Measurements from ENCODE around the gene PAPLN.
A peak's percentile ranks its signal among the peaks of the same experiment; 100 is the strongest.

Gene PAPLN

GRCh38 chr14:73258845-73259611 is 21.7 kb downstream of the PAPLN start:
- H3K4me1 Mint-ChIP-seq, result peaks cover 7% of the 10 kb centered on the region
- H3K9me3 Mint-ChIP-seq, result no peaks in the 10 kb centered on the region
- H3K36me3 Mint-ChIP-seq (ENCODE audit: low read depth), result no peaks in the 10 kb centered on the region
- DNase-seq, result no peak
- H3K4me3 Mint-ChIP-seq, result no peak overlapping the region
- no peak for ATAC-seq
- H3K27ac Mint-ChIP-seq, result no peak overlapping the region
- peaks cover 2% of the 10 kb centered on the region for H3K27me3 Mint-ChIP-seq

DNA sequence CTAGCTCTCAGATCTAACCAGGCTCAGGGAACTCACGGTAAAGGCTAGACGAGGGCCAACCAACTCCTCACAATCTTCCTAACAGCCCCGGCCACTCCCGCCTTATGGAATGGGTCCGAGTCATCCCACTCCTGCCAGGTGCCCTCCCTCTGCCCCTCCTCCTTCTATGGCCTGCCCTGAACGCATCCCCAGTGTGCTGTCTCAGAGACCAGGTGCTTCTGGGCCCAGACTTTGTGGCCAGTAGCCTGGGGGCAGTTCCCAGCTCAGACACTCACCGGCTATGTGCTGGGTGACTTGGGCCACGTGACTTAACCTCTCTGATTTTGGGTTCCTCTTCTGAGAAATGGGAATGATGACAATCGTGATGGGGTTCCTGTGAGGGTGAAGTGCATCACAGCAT is 22.5 kb downstream of the PAPLN start:
- H3K36me3 Mint-ChIP-seq (ENCODE audit: low read depth), result no peaks in the 10 kb centered on the region
- no peak overlapping the region for H3K27ac Mint-ChIP-seq
- H3K9me3 Mint-ChIP-seq, result no peaks in the 10 kb centered on the region
- DNase-seq, result no peak
- peaks cover 7% of the 10 kb centered on the region for H3K4me1 Mint-ChIP-seq
- peaks cover 5% of the 10 kb centered on the region for H3K27me3 Mint-ChIP-seq
- ATAC-seq, result no peak
- no peak overlapping the region for H3K4me3 Mint-ChIP-seq

- peaks cover 7% of the 10 kb centered on the region for H3K4me1 Mint-ChIP-seq
- H3K4me3 Mint-ChIP-seq, result no peak overlapping the region
- H3K36me3 Mint-ChIP-seq (ENCODE audit: low read depth), result no peaks in the 10 kb centered on the region
- H3K27me3 Mint-ChIP-seq, result peaks cover 5% of the 10 kb centered on the region
- no peaks in the 10 kb centered on the region for H3K9me3 Mint-ChIP-seq
- no peak for ATAC-seq
- H3K27ac Mint-ChIP-seq, result no peak overlapping the region
- no peak for DNase-seq
These were observed 23.3 kb downstream of the PAPLN start for GRCh38 chr14:73260574-73260973.

GRCh38 chr14:73261075-73261474 is 23.8 kb downstream of the PAPLN start:
- peaks cover 4% of the 10 kb centered on the region for H3K27me3 Mint-ChIP-seq
- peaks cover 5% of the 10 kb centered on the region for H3K4me1 Mint-ChIP-seq
- ATAC-seq (no peak), DNase-seq (no peak)
- H3K36me3 Mint-ChIP-seq (ENCODE audit: low read depth), result no peaks in the 10 kb centered on the region
- H3K27ac Mint-ChIP-seq, result no peak overlapping the region
- no peaks in the 10 kb centered on the region for H3K9me3 Mint-ChIP-seq
- H3K4me3 Mint-ChIP-seq, result no peak overlapping the region

GRCh38 chr14:73261520-73262426 is 24.5 kb downstream of the PAPLN start:
- H3K4me1 Mint-ChIP-seq, result peaks cover 5% of the 10 kb centered on the region
- ATAC-seq (no peak), DNase-seq (no peak)
- H3K27me3 Mint-ChIP-seq, result peaks cover 4% of the 10 kb centered on the region
- H3K36me3 Mint-ChIP-seq (ENCODE audit: low read depth), result no peaks in the 10 kb centered on the region
- H3K9me3 Mint-ChIP-seq, result no peaks in the 10 kb centered on the region
- H3K27ac Mint-ChIP-seq, result no peak overlapping the region
- H3K4me3 Mint-ChIP-seq, result no peak overlapping the region

- Mint-ChIP-seq H3K9me3 (no peaks in the 10 kb centered on the region), H3K4me1 (peaks cover 5% of the 10 kb centered on the region), H3K27ac (no peak overlapping the region), H3K36me3 (ENCODE audit: low read depth) (no peaks in the 10 kb centered on the region), H3K4me3 (no peak overlapping the region), H3K27me3 (peaks cover 4% of the 10 kb centered on the region)
- DNase-seq, result no peak
- ATAC-seq, result no peak
These were observed 25.3 kb downstream of the PAPLN start for GRCh38 chr14:73262427-73263183.

- no peak overlapping the region for H3K27ac Mint-ChIP-seq
- no peaks in the 10 kb centered on the region for H3K4me1 Mint-ChIP-seq
- H3K4me3 Mint-ChIP-seq, result no peak overlapping the region
- no peaks in the 10 kb centered on the region for H3K9me3 Mint-ChIP-seq
- peaks cover 9% of the 10 kb centered on the region for H3K27me3 Mint-ChIP-seq
- no peaks in the 10 kb centered on the region for H3K36me3 Mint-ChIP-seq (ENCODE audit: low read depth)
- DNase-seq (no peak), ATAC-seq (no peak)
These were observed 26.3 kb downstream of the PAPLN start for GRCh38 chr14:73263606-73264005.

DNA sequence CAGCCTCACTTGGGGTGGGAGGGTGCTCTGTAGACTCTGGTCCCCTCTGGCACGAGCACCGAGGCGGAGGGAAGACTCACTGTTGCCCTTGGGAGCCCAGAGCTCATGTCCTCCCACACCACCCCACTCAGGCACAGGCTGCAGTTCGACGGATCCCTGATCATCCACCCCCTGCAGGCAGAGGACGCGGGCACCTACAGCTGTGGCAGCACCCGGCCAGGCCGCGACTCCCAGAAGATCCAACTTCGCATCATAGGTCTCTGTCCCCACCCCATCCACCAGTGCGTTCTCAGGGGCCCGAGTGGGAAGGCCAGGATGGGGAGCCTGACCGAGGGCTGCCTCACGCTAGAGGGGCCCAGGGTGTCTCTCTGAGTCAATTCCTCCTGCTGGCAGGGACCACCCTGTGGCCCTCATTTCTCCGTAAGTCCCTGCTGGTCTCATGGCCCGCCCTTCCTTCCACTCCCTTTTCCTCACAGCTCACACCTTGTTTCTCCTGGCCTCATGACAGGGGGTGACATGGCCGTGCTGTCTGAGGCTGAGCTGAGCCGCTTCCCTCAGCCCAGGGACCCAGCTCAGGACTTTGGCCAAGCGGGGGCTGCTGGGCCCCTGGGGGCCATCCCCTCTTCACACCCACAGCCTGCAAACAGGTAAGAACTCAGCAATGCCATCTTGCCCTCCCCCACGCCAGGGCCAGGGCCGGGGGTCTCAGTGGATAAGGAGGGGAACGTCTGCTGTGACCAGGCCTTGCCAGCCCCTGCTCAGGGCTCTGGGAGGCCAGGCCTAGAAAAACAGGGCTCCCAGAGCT is 27.0 kb downstream of the PAPLN start:
- Mint-ChIP-seq H3K4me3 (no peak overlapping the region), H3K4me1 (no peaks in the 10 kb centered on the region), H3K27me3 (peaks cover 10% of the 10 kb centered on the region), H3K36me3 (ENCODE audit: low read depth) (no peaks in the 10 kb centered on the region), H3K9me3 (no peaks in the 10 kb centered on the region), H3K27ac (no peak overlapping the region)
- no peak for ATAC-seq
- DNase-seq, result no peak

DNA sequence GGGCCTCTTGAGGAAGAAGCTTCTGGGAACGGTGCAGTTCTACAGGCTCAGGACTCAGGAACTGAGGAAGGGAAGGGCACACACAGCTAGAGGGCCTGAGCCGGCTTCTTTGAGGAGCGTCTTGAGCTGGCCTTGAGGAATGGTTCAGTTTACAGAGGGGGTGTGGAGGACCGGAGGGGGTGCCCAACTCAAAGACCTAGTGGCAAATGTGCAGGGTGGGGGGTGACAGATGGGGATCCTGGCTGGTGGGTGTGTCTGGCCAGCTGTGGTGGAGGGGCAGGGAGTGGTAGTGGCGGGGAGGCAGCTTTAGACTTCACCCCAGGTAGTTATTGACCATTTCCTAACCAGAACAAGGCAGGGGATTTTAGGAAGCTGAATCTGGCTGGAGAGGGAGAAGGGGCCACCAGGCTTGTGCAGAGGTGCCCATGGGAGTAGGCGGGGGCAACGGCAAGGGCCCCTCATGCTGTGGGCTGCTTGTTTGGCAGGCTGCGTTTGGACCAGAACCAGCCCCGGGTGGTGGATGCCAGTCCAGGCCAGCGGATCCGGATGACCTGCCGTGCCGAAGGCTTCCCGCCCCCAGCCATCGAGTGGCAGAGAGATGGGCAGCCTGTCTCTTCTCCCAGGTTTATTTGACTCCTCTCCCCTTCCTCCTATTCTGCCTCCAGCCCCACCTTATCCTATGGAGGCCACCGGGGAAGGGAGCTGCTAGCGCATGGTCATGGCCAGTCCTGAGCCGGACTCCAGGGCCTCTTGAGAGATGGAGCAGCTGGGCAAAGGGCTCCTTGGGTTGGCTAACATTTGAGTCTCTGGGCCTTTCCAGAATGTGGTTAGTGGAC is 27.8 kb downstream of the PAPLN start:
- H3K4me1 Mint-ChIP-seq, result peaks cover 2% of the 10 kb centered on the region
- ATAC-seq (no peak), DNase-seq (no peak)
- no peaks in the 10 kb centered on the region for H3K36me3 Mint-ChIP-seq (ENCODE audit: low read depth)
- H3K27me3 Mint-ChIP-seq, result peaks cover 11% of the 10 kb centered on the region
- no peaks in the 10 kb centered on the region for H3K9me3 Mint-ChIP-seq
- H3K4me3 Mint-ChIP-seq, result no peak overlapping the region
- H3K27ac Mint-ChIP-seq, result no peak overlapping the region

DNA sequence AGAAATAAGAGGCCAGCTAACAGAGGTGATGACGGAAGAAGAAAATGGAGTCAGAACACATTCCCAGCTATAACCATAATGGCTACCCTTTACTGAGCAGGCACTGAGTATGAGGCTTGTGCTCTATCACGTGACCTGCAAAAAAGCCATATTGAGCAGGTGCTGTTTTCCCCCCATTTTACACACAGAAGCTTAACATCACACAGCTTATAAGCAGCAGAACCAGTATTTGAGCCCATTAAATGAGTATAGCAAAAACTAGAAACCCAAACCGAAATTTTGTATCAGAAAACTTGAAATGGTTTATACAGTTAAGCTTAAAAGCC is 28.4 kb downstream of the PAPLN start:
- ATAC-seq, result no peak
- Mint-ChIP-seq H3K36me3 (ENCODE audit: low read depth) (no peaks in the 10 kb centered on the region), H3K27ac (no peak overlapping the region), H3K4me1 (peaks cover 8% of the 10 kb centered on the region), H3K27me3 (peaks cover 17% of the 10 kb centered on the region), H3K9me3 (no peaks in the 10 kb centered on the region), H3K4me3 (no peak overlapping the region)
- DNase-seq, result no peak

DNA sequence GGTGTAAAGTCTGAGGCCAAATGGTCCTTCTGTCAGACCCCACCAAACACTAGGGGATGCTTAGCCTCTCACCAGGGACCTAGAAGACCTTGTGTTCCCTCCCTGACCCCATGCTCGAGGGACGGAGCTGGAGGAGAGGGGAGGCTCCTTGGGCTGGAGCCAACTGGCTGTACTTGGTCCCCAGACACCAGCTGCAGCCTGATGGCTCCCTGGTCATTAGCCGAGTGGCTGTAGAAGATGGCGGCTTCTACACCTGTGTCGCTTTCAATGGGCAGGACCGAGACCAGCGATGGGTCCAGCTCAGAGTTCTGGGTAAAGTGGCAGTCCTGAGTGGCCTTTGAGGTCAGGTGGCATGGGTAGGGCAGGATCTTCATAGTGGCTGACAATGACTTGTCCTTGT is 29.0 kb downstream of the PAPLN start:
- H3K27ac Mint-ChIP-seq, result no peak overlapping the region
- peaks cover 9% of the 10 kb centered on the region for H3K4me1 Mint-ChIP-seq
- no peaks in the 10 kb centered on the region for H3K36me3 Mint-ChIP-seq (ENCODE audit: low read depth)
- H3K9me3 Mint-ChIP-seq, result no peaks in the 10 kb centered on the region
- peaks cover 22% of the 10 kb centered on the region for H3K27me3 Mint-ChIP-seq
- no peak overlapping the region for H3K4me3 Mint-ChIP-seq
- DNase-seq (no peak), ATAC-seq (no peak)

DNA sequence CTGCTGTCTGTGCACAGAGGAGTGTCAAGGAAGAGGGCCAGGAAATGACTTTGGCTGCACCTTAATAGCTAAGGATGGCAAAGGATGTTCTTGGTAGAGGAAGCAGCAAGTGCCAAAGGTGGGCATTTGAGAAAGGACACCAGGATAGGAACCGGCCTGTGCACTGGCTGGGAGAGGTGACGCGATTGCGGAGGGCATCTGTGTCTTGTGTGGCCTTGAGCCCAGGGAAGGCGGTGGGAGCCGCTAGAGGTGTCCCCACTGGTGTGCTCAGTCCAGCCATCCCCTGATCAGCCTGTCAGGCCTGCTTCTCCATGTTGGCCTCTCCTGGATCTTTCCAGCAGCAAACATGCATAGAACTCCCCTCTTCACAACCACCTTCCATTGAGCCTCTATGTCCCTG is 30.2 kb downstream of the PAPLN start:
- Mint-ChIP-seq H3K9me3 (no peaks in the 10 kb centered on the region), H3K36me3 (ENCODE audit: low read depth) (no peaks in the 10 kb centered on the region), H3K4me1 (peaks cover 9% of the 10 kb centered on the region), H3K27me3 (peaks cover 22% of the 10 kb centered on the region), H3K4me3 (no peak overlapping the region), H3K27ac (no peak overlapping the region)
- ATAC-seq (no peak), DNase-seq (no peak)

GRCh38 chr14:73269729-73270531 is 32.6 kb downstream of the PAPLN start:
- Mint-ChIP-seq H3K4me3 (peak overlapping the region; percentile 58), H3K9me3 (no peaks in the 10 kb centered on the region), H3K4me1 (peaks cover 9% of the 10 kb centered on the region), H3K27ac (peak overlapping the region; percentile 5), H3K27me3 (peaks cover 18% of the 10 kb centered on the region), H3K36me3 (ENCODE audit: low read depth) (no peaks in the 10 kb centered on the region)
- DNase-seq (peak; percentile 30), ATAC-seq (peak; percentile 37)
